Camera-type eye (tissue), 1 donor: Measurements from ENCODE around the gene SLC15A4. TPM values are rescaled to one million over a fixed set of nuclear protein-coding genes. Genes with fewer than 3 reads are reported as not detected.

Experiments
- total RNA-seq: library from RNA; depleted of rRNA; stranded (reverse); fragments of >200 nt; gene quantifications from one replicate; pipeline ENCODE4 v1.2.3, GENCODE V29; 2014

The SLC15A4 gene
- total RNA-seq: 63.1 TPM

GRCh38 chr12:128823916-128824839, at the start of gene SLC15A4:
Gene SLC15A4 (minus strand): TSS chr12:128823958. CDS start chr12:128823943, 15 bp downstream.

GRCh38 chr12:128852885-128853599, 29.3 kb upstream of the SLC15A4 start, which contains the start of gene GLT1D1:
Gene GLT1D1 (plus strand): TSS chr12:128853478. CDS start chr12:128853582, 104 bp downstream.

Other genes with a start within 250 kb of the SLC15A4 start
- gene GLT1D1, start 29.5 kb upstream of the SLC15A4 start, total RNA-seq: 8.6 TPM